Raji (cell line): ENCODE measurements around the gene EEF2K.

Experiments
- POLR2A ChIP-seq: IDR thresholded peaks from 2 replicates; pipeline ENCODE4 v1.6.1; 2011; ENCODE audit warnings: low read depth, low read length, control low read depth; ENCODE audit not compliant: insufficient read depth

EEF2K gene

DNA sequence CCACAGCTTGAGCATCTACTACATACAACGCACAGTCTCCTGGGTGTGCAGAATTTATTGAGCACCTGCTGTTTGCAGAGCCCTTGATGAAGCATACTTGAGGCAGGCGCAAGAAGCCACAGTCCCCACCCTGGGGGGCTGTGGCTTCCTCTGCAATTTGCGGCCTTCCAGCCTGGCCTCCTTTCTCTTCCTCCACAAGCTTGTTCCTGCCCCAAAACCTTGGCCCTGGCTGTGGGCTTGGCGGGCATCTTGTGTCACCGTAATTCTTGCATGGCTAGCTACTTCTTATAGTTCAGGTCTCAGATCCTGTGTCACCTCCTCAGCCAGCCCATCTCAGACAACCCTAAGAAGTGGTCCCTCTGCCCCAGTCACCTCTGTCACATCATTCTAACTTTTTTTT is 47.2 kb downstream of the EEF2K start:
- TF ChIP-seq POLR2A, result no peak

DNA sequence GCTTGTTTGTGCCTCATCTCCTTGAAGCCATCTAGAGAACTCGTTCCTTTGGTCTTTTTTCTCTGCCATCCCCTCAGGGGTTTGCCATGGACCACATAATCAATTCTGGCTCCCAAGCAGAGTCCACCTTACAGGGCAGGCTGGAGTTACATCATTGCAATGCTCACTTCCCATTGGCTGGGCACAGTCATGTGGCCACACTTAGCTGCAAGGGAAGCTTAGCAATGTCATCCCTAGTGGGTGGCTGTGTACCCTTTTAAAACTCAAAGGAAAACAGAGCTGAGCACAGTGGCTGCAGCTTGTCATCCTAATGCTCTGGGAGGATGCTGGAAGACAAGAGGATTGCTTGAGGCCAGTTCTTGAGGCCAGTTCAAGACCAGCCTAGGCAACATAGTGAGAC is 49.3 kb downstream of the EEF2K start:
- TF ChIP-seq POLR2A, result no peak

DNA sequence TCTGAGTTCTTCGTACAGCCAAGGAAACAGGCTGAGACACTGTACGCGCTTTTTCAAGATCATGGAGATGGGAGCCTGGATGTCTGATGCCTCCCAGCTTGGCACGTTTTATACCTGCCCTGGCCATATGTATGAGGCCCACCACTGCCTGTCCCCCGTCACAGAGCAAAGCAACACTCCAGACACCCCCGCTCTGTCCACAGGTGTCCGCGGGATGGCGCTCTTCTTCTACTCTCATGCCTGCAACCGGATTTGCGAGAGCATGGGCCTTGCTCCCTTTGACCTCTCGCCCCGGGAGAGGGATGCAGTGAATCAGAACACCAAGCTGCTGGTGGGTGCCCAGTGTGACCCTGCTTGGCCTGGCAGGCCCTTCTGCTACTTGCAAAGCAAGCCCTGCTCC is 51.4 kb downstream of the EEF2K start:
- no peak for TF ChIP-seq POLR2A

DNA sequence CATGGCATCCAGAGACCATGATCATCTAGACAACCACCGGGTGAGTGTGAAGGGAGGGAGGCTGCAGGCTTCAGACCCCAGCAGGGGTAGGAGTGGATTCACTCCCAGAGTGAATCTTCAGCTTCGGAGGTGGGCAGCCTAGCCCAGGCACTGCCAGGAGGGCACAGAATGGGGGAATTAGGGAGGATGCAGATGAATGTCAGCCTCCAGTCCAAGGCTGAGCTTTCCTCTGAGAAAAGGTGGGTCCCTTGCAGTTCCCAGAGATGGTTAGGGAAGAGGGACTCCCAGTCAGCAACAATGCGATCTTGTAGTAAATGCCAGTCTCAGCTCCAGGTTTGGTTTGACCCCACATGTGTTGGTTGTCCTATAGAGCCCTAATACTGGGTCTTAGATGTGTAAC is 54.4 kb downstream of the EEF2K start:
- TF ChIP-seq POLR2A, result no peak

DNA sequence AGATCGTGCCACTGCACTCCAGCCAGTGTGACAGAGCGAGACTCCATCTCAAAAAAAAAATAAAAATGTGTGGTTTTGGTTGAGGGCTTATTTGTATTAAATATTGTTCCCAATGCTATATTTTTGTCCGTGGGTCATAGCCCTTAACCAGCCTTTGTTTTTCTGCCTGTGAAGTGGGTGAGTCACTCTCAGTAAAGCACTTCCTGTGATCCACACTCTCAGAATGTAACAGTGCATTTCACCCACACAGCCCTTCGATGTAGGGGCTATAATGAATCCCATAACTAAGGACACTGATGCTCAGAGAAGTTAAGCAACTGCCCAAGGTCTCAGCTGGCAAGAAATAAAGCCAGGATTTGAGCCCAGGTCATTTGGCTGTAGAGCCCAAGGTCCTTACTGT is 56.4 kb downstream of the EEF2K start:
- TF ChIP-seq POLR2A, result no peak

DNA sequence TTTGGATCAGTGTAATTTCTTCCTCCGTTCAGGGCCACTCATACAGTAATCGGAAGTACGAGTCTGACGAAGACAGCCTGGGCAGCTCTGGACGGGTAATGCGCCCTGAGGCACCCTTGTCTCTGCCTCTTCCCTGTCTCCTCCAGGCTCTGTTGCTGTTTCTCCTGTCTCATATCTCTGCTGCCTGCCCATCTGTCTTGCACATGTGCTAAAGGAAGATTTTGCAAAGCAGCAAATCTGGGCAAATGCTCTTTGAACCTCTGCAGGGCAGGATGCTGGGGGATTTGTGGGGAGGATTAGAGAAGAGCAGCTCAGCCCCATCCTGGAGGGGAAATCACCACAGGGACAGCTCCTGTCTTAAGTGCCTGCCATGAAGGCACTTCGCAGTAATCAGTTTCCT is 58.7 kb downstream of the EEF2K start:
- TF ChIP-seq POLR2A, result no peak

DNA sequence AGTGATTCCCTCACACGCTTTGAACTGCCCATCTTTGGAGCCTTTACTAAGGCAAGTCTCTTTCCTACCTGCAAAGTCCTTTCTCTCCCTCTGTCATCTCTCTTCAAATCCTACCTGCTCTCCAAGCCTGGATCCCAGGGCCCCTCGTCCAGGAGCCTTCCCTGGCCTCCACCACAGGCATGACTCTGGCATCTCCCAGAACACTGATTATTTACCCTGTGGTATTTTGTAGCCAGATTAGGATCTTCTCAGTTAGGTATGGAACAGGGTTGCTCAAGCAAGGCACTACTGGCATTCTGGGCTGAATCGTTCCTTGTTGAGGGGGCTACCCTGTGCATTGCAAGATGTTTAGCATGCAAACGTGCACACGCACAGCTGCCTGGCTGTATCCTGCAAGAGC is 59.3 kb downstream of the EEF2K start:
- TF ChIP-seq POLR2A, result no peak

DNA sequence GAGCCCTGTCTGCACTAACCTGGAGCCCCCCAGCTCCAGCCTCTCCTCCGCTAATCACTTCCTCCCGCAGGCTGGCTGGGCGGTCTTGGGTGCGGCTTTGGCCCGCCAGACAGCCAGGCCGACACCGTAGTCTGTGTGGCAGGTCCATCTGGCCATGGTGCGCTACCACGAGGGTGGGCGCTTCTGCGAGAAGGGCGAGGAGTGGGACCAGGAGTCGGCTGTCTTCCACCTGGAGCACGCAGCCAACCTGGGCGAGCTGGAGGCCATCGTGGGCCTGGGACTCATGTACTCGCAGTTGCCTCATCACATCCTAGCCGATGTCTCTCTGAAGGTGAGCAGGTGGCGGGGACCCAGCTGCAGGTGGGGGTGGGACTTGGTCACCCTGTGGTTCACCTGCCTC is 60.5 kb downstream of the EEF2K start:
- TF ChIP-seq POLR2A, result no peak

DNA sequence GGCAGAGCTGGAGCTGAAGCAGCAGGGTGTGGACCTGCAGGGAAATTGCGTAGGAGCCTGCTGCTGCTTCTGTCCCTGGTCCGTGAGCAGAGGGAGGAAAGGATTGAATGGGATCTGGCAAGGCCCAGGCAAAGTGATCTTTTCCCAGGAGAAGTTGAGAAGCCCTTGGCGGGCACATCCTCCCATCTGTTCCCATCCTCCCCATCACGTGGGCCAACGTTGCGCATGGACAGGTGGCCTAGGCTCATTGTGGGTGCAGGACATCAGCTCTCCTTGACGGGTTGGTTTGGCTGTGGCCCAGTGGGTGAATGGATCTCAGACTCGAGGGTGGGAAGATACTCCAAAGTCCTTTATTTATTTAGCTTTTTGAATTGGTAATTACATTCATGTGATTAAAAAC is 61.7 kb downstream of the EEF2K start:
- TF ChIP-seq POLR2A, result no peak

DNA sequence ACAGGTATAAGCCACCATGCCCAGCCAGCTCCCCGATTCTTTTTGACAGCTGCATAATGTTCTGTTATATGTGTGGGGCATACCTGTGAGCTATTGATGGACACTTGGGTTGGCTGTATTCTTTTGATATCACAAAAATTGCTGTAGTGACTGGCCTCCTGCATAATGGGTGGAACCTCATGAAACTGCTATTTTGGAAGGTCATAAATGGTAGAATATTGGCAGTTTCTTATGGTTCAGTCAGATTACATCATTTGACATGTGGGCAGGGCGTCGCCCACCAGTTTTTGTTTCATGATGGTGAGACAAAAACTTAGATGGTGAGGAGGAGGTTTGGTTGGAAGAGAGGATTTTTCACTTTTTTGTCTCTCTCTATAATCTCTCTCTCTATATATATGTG is 64.4 kb downstream of the EEF2K start:
- TF ChIP-seq POLR2A, result no peak

DNA sequence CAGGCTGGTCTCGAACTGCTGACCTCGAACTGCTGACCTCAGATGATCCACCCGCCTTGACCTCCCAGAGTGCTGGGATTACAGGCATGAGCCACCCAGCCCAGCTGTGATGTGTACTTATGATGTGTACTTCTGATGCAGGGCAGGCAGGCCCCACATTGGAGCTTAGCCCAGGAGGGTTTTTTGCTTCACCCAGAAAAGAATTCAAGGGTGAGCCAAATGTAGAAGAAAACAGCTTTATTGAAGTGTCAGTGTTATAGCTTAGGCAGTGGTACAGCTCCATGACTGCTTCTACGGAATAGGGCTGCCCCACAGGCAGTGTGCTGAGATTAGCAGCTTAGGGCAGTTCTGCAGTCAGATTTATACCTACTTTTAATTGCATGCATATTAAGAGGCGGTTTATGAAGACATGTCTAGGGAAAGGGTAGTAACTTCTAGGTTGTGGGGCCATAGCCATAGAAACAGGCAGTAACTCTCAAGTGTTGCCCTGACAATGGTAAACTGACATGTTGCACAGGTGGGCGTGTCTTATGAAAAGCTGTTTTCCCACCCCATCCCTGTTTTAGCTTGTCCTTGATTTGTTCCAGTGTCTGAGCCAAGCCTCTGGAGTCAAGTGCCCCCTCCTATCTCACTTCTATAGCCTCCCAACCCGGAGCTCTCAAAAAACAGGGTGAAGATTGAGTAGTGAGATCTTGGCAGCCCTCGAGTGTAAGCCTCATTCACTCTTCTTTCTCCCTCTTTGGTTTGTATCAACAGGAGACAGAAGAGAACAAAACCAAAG is 67.0 kb downstream of the EEF2K start:
- TF ChIP-seq POLR2A, result no peak

DNA sequence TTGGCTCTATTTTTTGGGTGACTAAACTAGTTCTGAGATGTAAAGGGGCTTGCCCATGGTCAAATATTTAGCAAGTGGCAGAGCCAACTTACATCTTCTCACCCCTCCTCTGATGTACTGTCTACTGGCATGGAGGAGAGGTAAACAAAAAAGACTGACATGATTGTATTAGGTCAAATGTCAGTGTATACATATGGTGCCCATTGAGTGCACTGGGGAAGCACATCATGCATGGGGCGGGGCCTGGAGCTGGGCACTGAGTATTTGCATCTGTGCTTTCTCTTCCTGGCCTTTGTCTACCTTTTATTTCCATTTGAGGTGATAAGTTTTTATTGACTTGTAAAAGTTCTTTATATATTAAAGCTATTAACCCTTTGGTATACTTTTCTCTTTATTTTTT is 68.8 kb downstream of the EEF2K start:
- no peak for TF ChIP-seq POLR2A

DNA sequence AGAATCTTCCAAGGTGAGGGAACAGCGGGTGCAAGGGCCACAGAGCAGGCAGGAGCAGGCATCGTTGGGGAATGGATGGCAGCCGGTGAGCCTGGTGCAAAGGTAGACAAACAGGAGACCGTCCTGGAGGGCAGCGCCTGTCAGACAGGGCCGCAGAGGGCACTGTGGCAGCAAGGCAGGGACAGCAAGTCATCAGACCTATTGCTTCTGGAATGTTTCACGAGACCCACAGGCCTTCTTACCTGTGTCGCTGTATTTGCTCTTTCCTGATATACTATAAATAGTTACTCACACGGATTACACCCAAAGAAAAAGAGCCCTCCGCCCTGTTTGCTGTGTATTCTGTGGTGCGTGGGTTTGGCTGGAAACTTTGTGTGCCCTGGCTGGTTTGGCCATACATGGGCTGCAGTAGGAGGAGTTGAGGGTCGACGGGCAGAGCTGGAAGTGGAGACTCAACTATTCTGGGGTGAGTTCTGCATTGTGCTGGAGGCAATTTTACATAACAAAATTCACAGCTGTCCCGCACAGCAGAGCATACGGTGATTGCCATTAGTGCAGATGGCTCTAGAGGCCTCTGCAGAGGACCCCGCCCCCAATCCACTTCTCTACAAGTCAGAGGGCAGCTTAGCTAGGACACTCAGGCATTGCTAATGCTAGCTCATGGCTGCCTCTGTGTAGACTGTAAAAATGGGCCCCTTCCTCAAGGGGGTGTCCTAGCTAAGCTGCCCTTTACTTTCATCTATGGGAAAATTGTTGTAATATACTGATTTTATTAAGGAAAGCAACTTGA is 72.6 kb downstream of the EEF2K start:
- no peak for TF ChIP-seq POLR2A

DNA sequence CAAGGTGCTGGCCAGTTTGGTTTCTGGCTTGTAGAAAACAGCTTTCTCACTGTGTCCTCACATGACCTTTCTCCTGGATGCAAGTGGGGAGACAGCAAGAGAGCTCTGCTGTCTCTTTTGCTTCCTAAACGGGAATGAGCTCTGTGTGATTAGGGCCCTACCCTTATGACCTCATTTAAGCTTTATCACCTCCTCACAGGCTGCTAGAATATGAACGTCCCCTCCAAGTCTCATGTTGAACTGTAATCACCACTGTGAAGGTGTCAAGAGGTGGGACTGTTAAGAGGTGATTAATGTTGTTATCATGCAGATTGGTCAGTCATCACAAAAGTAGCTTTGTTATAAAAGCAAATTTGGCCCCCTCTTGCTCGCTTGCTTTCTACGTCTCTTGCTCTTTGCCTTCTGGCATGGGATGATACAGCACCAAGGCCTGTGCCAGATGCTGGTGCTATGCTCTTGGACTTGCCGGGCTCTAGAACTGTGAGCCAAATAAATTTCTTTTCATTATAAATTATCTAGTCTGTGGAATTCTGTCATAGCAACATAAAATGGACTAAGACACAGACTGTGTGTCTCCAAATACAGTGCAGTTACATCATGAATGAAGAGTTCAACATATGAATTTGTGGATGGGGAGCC is 76.3 kb downstream of the EEF2K start:
- no peak for TF ChIP-seq POLR2A

DNA sequence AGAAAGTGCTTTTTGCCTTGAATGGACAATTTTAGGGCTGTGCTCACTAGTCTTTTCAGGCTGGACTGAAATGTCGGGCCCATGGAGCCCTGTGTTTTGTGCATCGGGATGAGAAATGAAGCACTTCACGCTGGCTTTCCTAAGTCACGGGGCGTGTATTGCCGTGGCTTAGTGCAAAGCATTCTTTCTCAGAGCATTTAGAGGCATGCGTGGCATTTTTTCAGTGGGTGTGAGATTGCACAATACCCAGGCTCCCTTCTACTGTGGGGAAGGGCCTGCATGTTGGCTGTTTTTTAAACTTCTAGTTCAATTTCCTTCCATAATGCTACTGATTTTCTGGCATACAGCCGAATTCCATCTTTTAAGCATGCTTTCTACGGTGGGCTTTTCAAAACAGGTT is 78.6 kb downstream of the EEF2K start:
- TF ChIP-seq POLR2A, result no peak

DNA sequence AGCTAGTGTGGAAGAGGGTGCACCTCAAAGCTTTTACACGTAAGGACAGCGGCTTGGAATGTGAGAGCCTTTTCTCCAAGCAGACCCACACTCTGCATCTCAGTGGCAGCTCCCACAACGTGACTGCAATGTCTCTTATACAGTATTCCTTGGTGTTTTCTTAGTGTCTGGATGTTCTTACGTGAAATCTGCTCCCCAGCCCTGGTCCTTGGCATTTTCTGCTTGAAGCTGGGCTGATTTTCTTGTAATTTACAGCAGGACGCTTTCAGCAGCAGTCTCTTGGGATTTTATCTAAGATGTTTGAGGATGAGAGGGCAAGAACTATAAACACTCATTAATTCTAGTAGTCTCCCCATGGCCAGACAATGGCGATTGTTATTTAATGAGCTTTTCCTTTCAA is 79.0 kb downstream of the EEF2K start:
- no peak for TF ChIP-seq POLR2A
